ENCODE data around the gene EIF4G3. TPM values are rescaled to one million over a fixed set of nuclear protein-coding genes. Genes with fewer than 3 reads are reported as not detected.

EIF4G3 gene

Small RNA genes lying within 50 kb of the gene (small RNA-seq; reads per million reads assigned to genes)
- gene AL627311.1 (ENCODE audit: low read depth) (not detected), gene MIR1256 (ENCODE audit: low read depth) (1.4 reads per million), gene RNU7-200P (ENCODE audit: low read depth) (not detected)

All from mesenchymal stem cell (in vitro differentiated cells and primary cell).